Thyroid gland (tissue), 4 donors: ENCODE data around the gene NAV3. TPM values are rescaled to one million over a fixed set of nuclear protein-coding genes. Genes with fewer than 3 reads are reported as not detected.

Experiments
- DNase-seq, 2 donors: peaks; one replicate each; pipeline ENCODE4 v3.0.0-alpha.2; 2019
- H3K27ac ChIP-seq, 3 donors: fragments of 200-600 bp; sonication (generic); 1 replicate in 2 of 3; 2 replicates in 1 of 3; pipeline ENCODE4 v1.5.1; 2016 to 2019; ENCODE audit warnings: mild to moderate bottlenecking in 1 of 3, moderate library complexity in 1 of 3
- H3K27me3 ChIP-seq: fragments of 200-600 bp; sonication (generic); one replicate; pipeline ENCODE4 v1.5.1; 2019
- H3K36me3 ChIP-seq, 2 donors: fragments of 200-600 bp; sonication (generic); one replicate each; pipeline ENCODE4 v1.5.1; 2016 to 2019
- H3K4me1 ChIP-seq, 2 donors: fragments of 200-600 bp; sonication (generic); one replicate each; pipeline ENCODE4 v1.5.1; 2017 to 2019
- H3K4me3 ChIP-seq, 3 donors: fragments of 200-600 bp; sonication (generic); replicated peaks in 1 of 3; 1 replicate in 2 of 3; 2 replicates in 1 of 3; pipeline ENCODE4 v1.5.1; 2016; ENCODE audit warnings: mild to moderate bottlenecking in 1 of 3
- H3K9me3 ChIP-seq: fragments of 200-600 bp; sonication (generic); one replicate; pipeline ENCODE4 v1.5.1; 2017
- CTCF ChIP-seq, 6 experiments: fragments of 200-600 bp in 3 of 6; fragments of 450-650 bp in 3 of 6; sonication (generic) in 3 of 6; IDR thresholded peaks; one replicate each; pipeline ENCODE4 v1.5.1; 2016 to 2019; ENCODE audit warnings: antibody characterized with exemption in 6 of 6, mild to moderate bottlenecking in 2 of 6, inconsistent platforms in 1 of 6, moderate library complexity in 1 of 6
- POLR2A ChIP-seq, 2 donors: fragments of 450-650 bp; IDR thresholded peaks; one replicate each; pipeline ENCODE4 v1.6.1; 2017; ENCODE audit warnings: antibody characterized with exemption in 2 of 2, mild to moderate bottlenecking in 2 of 2, moderate library complexity in 1 of 2
- WGBS, 2 donors: methylation state at CpG; one replicate each; pipeline ENCODE4 v1.1.5; 2017; 5-methylcytosine and 5-hydroxymethylcytosine counted together
- intact Hi-C: fragments of 100-400 bp; cut with DNase I; formaldehyde crosslinking; loops from one replicate; pipeline ENCODE4 v1.15.1; 2023
- total RNA-seq, 4 donors: library from RNA; depleted of rRNA; stranded (reverse); fragments of >200 nt; gene quantifications; one replicate each; pipeline ENCODE4 v1.2.3, GENCODE V29; 2016

NAV3 gene
- total RNA-seq, 4 donors from 2014 or later = 5.7 to 21.9 (median 7.6) TPM

DNA sequence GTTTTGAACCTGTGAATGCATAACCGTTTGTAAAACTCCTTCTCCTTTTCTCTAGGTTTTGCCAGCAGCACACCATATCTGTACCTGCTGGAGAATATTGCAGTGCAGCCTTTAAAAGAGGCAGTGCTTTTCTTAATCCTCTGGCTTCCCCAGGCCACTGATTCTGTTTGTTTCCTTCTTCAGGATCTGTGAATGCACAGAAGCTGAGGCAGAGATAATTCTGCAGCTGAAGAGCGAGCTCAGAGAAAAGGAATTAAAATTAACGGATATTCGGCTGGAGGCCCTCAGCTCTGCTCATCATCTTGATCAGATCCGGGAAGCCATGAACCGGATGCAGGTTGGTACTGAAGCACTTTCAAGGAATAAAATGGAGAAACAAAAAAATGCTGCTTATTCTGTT is 348.7 kb downstream of the NAV3 start:
- intact Hi-C loops = no loop called here
- no peaks in the 10 kb centered on the region for H3K9me3 ChIP-seq
- no peaks in the 10 kb centered on the region for H3K36me3 ChIP-seq
- no peak for TF ChIP-seq POLR2A (IDR thresholded peaks at IDR 0.05)
- no peak for TF ChIP-seq CTCF (IDR thresholded peaks at IDR 0.05)
- DNase-seq = no peak
- no peaks in the 10 kb centered on the region for H3K27me3 ChIP-seq
- H3K4me1 ChIP-seq = no peaks in the 10 kb centered on the region
- H3K4me3 ChIP-seq = no peak overlapping the region
- no peak overlapping the region for H3K27ac ChIP-seq
- WGBS, 2 donors = 71 to 85% methylated on average over 6 of the region's 6 CpGs

GRCh38 chr12:78181544-78182162 is 351.0 kb downstream of the NAV3 start:
- no peak for TF ChIP-seq POLR2A (IDR thresholded peaks at IDR 0.05)
- peak in 3 of 6 experiments; percentile 8 to 28 (median 17) for TF ChIP-seq CTCF (IDR thresholded peaks at IDR 0.05)
- DNase-seq = no peak
- no peaks in the 10 kb centered on the region for H3K27me3 ChIP-seq
- no peaks in the 10 kb centered on the region for H3K36me3 ChIP-seq
- H3K9me3 ChIP-seq = no peaks in the 10 kb centered on the region
- no peak overlapping the region for H3K4me3 ChIP-seq
- H3K27ac ChIP-seq = no peak overlapping the region
- intact Hi-C loops = no loop called here
- WGBS, 2 donors = 35 to 43% methylated on average over 3 of the region's 3 CpGs
- H3K4me1 ChIP-seq = no peaks in the 10 kb centered on the region

- Histone ChIP-seq H3K27ac (no peak overlapping the region), H3K4me3 (no peak overlapping the region), H3K4me1 (no peaks in the 10 kb centered on the region), H3K9me3 (no peaks in the 10 kb centered on the region), H3K36me3 (no peaks in the 10 kb centered on the region), H3K27me3 (no peaks in the 10 kb centered on the region)
- TF ChIP-seq POLR2A (IDR thresholded peaks at IDR 0.05) (no peak), CTCF (IDR thresholded peaks at IDR 0.05) (no peak)
- intact Hi-C loops = no loop called here
- DNase-seq = no peak
These were observed 353.1 kb downstream of the NAV3 start for GRCh38 chr12:78183824-78184223.

GRCh38 chr12:78185109-78185508 is 354.4 kb downstream of the NAV3 start:
- H3K36me3 ChIP-seq = no peaks in the 10 kb centered on the region
- no peak for DNase-seq
- no peak overlapping the region for H3K27ac ChIP-seq
- intact Hi-C loops = no loop called here
- no peaks in the 10 kb centered on the region for H3K27me3 ChIP-seq
- no peak overlapping the region for H3K4me3 ChIP-seq
- H3K4me1 ChIP-seq = no peaks in the 10 kb centered on the region
- no peaks in the 10 kb centered on the region for H3K9me3 ChIP-seq
- TF ChIP-seq CTCF (IDR thresholded peaks at IDR 0.05) = no peak
- TF ChIP-seq POLR2A (IDR thresholded peaks at IDR 0.05) = no peak

- H3K4me3 ChIP-seq = no peak overlapping the region
- DNase-seq = no peak
- no peak overlapping the region for H3K27ac ChIP-seq
- no peaks in the 10 kb centered on the region for H3K9me3 ChIP-seq
- intact Hi-C loops = no loop called here
- no peaks in the 10 kb centered on the region for H3K27me3 ChIP-seq
- H3K4me1 ChIP-seq = no peaks in the 10 kb centered on the region
- 87 to 96% methylated on average over 2 of the region's 2 CpGs for WGBS, 2 donors
- H3K36me3 ChIP-seq = no peaks in the 10 kb centered on the region
- TF ChIP-seq CTCF (IDR thresholded peaks at IDR 0.05) (no peak), POLR2A (IDR thresholded peaks at IDR 0.05) (no peak)
These were observed 355.0 kb downstream of the NAV3 start for GRCh38 chr12:78185651-78186050.
